Endothelial cell of umbilical vein (primary cell): ENCODE results near the gene ZNF629. TPM values are rescaled to one million over a fixed set of nuclear protein-coding genes. Genes with fewer than 3 reads are reported as not detected.

Source experiments
- BruUV-seq: library from RNA; stranded (reverse); fragments of 400-500 nt; replicated peaks from 2 replicates; lab custom pipeline; 2021; lab: Mats Ljungman, UMichigan
- CTCF ChIA-PET: fragments of 300-600, 350-600 bp; sonication (Branson Sonifier 250); formaldehyde crosslinking; loops from one replicate; lab custom pipeline; 2021; ENCODE audit warnings: antibody characterized with exemption, inconsistent platforms; lab: Charles Lee
- POLR2A ChIA-PET: fragments of 300-600, 350-600 bp; sonication (Branson Sonifier 250); formaldehyde crosslinking; loops from one replicate; lab custom pipeline; 2021; ENCODE audit warnings: antibody characterized with exemption, inconsistent platforms; lab: Charles Lee
- DNase-seq: peaks from one replicate; pipeline ENCODE4 v3.0.0-alpha.2; 2011; ENCODE audit warnings: low read depth, low spot score
- FAIRE-seq: peaks from 2 replicates; lab custom pipeline; 2011; peaks lifted over from hg19 to GRCh38; lab: Jason Lieb, UNC
- H2AFZ ChIP-seq: 2 replicates; pipeline ENCODE4 v1.6.0; 2012; ENCODE audit warnings: low read depth, low read length, control low read depth, inconsistent platforms
- H3K27ac ChIP-seq: 2 replicates; pipeline ENCODE4 v1.5.1; 2011; ENCODE audit warnings: low read depth, mild to moderate bottlenecking, control low read depth, low read length, moderate library complexity; ENCODE audit not compliant: insufficient read depth
- H3K27me3 ChIP-seq, 2 experiments: 2 replicates each; pipeline versions ENCODE4 v1.6.0 to v1.6.1; 2011; ENCODE audit warnings: low read length in 2 of 2, mixed read lengths in 1 of 2; ENCODE audit not compliant: control insufficient read depth in 2 of 2, insufficient read depth in 2 of 2
- H3K36me3 ChIP-seq, 2 experiments: 2 replicates in 1 of 2; 3 replicates in 1 of 2; pipeline ENCODE4 v1.5.1; 2011; ENCODE audit warnings: low read length in 2 of 2, mild to moderate bottlenecking in 1 of 2, moderate library complexity in 1 of 2; ENCODE audit not compliant: control insufficient read depth in 2 of 2, insufficient read depth in 2 of 2; ENCODE audit errors: extremely low read depth in 1 of 2
- H3K4me1 ChIP-seq: 3 replicates; pipeline ENCODE4 v1.5.1; 2011; ENCODE audit warnings: mild to moderate bottlenecking, low read length; ENCODE audit not compliant: control insufficient read depth, insufficient read depth; ENCODE audit errors: extremely low read depth
- H3K4me2 ChIP-seq: 2 replicates; pipeline ENCODE4 v1.6.1; 2011; ENCODE audit warnings: low read length, control low read depth, mixed read lengths; ENCODE audit not compliant: insufficient read depth
- H3K4me3 ChIP-seq, 3 experiments: fragments of 200-600 bp in 1 of 3; sonication (generic), shearing (Covaris generic) in 1 of 3; replicated peaks in 1 of 3; 2 replicates each; pipeline ENCODE4 v1.5.1; 2011 to 2016; ENCODE audit warnings: control low read depth in 3 of 3, low read length in 3 of 3, mild to moderate bottlenecking in 2 of 3, inconsistent platforms in 1 of 3, low read depth in 1 of 3, moderate library complexity in 1 of 3; ENCODE audit not compliant: insufficient read depth in 1 of 3
- H3K79me2 ChIP-seq: 2 replicates; pipeline ENCODE4 v1.6.0; 2012; ENCODE audit warnings: low read length, inconsistent platforms; ENCODE audit not compliant: control insufficient read depth, insufficient read depth
- H3K9ac ChIP-seq: replicated peaks from 2 replicates; pipeline ENCODE3; 2011; ENCODE audit warnings: low read length, control low read depth; ENCODE audit not compliant: insufficient read depth; ENCODE audit errors: extremely low read depth
- H3K9me1 ChIP-seq: replicated peaks from 3 replicates; pipeline ENCODE4 v1.6.0; 2011; ENCODE audit warnings: mild to moderate bottlenecking, low read length; ENCODE audit not compliant: control insufficient read depth, insufficient read depth; ENCODE audit errors: extremely low read depth
- H3K9me3 ChIP-seq: replicated peaks from 2 replicates; pipeline ENCODE4 v1.5.1; 2012; ENCODE audit warnings: low read length, inconsistent platforms; ENCODE audit not compliant: control insufficient read depth, insufficient read depth
- H4K20me1 ChIP-seq: replicated peaks from 2 replicates; pipeline ENCODE3; 2011; ENCODE audit warnings: mild to moderate bottlenecking, low read length; ENCODE audit not compliant: control insufficient read depth, insufficient read depth; ENCODE audit errors: extremely low read depth
- CTCF ChIP-seq, 2 donors: IDR thresholded peaks; 1 replicate in 1 of 2; 2 replicates in 1 of 2; pipeline ENCODE4 v1.5.1; 2011; ENCODE audit warnings: low read length in 2 of 2, mild to moderate bottlenecking in 2 of 2, moderate library complexity in 2 of 2, control low read depth in 1 of 2, inconsistent platforms in 1 of 2, low read depth in 1 of 2; ENCODE audit not compliant: insufficient read depth in 1 of 2; ENCODE audit errors: extremely low read depth in 1 of 2
- EZH2 ChIP-seq: IDR thresholded peaks from 2 replicates; pipeline ENCODE4 v1.6.1; 2012; ENCODE audit warnings: borderline replicate concordance, low read depth, mild to moderate bottlenecking, moderate library complexity, low read length, inconsistent platforms; ENCODE audit not compliant: severe bottlenecking
- FOS ChIP-seq: IDR thresholded peaks from 2 replicates; pipeline ENCODE4 v1.6.1; 2011; ENCODE audit warnings: mild to moderate bottlenecking, low read length, moderate library complexity, borderline replicate concordance; ENCODE audit not compliant: insufficient read depth
- GATA2 ChIP-seq: IDR thresholded peaks from 2 replicates; pipeline ENCODE4 v1.7.0; 2011; ENCODE audit warnings: low read depth, mild to moderate bottlenecking, moderate library complexity, mixed read lengths, low read length; ENCODE audit not compliant: insufficient read length, insufficient read depth
- JUN ChIP-seq: IDR thresholded peaks from 2 replicates; pipeline ENCODE4 v1.6.1; 2011; ENCODE audit warnings: borderline replicate concordance, low read depth; ENCODE audit not compliant: insufficient read length, insufficient read depth
- MYC ChIP-seq: IDR thresholded peaks from one replicate; pipeline ENCODE4 v1.6.1; 2011; ENCODE audit warnings: mild to moderate bottlenecking, low read depth, low read length
- POLR2A ChIP-seq: IDR thresholded peaks from 2 replicates; pipeline ENCODE4 v1.6.1; 2012; ENCODE audit warnings: low read depth, mild to moderate bottlenecking, control low read depth, low read length
- POLR2AphosphoS5 ChIP-seq: IDR thresholded peaks from 2 replicates; pipeline ENCODE4 v1.6.1; 2012; ENCODE audit warnings: low read depth, mild to moderate bottlenecking, control low read depth, low read length, moderate library complexity; ENCODE audit not compliant: insufficient read depth
- dilution Hi-C: fragments of 300-500 bp; cut with MboI; formaldehyde crosslinking; loops from one replicate; pipeline ENCODE4 v1.15.0; 2019; ENCODE audit warnings: low sequenced_read_pairs; ENCODE audit not compliant: extremely low pct_ligation_motif_present
- intact Hi-C: fragments of 100-400 bp; cut with micrococcal nuclease; formaldehyde crosslinking; loops from one replicate; pipeline ENCODE4 v1.10.0; 2022
- polyA plus RNA-seq, 4 experiments: library from polyadenylated mRNA; depleted of rRNA in 3 of 4; stranded (reverse) in 3 of 4; unstranded in 1 of 4; fragments of >200 nt; gene quantifications; 2 replicates each; pipeline versions ENCODE4 v1.2.1 to v1.2.3, GENCODE V29; 2011 to 2012; ENCODE audit warnings: missing spikeins in 1 of 4
- total RNA-seq: library from RNA; stranded (reverse); gene quantifications from 2 replicates; pipeline ENCODE4 v1.2.3, GENCODE V29; 2021
- TF ChIP-seq, protein P1 (sequence below): IDR thresholded peaks from 2 replicates; pipeline ENCODE4 v1.6.1; 2011; ENCODE audit not compliant: insufficient read depth, insufficient read length

Gene ZNF629
- total and polyA plus RNA-seq, 2 donors (not counting 3 experiments of a cell fraction or from before 2014, with no cell fraction given) = 5.2 to 11.2 TPM

- no peaks in the 10 kb centered on the region for H3K9me3 ChIP-seq
- dilution Hi-C loops = no loop called here
- POLR2A ChIA-PET = no interaction called here
- H3K36me3 ChIP-seq = peaks cover 0 to 19% of the 10 kb centered on the region in 2 experiments
- H3K79me2 ChIP-seq = no peaks in the 10 kb centered on the region
- BruUV-seq = no TSS peak
- DNase-seq = no peak
- intact Hi-C loops = no loop called here
- H2AFZ ChIP-seq = no peak overlapping the region
- H4K20me1 ChIP-seq = no peaks in the 10 kb centered on the region
- TF ChIP-seq FOS = no peak
- TF ChIP-seq CTCF (IDR thresholded peaks at IDR 0.05; ENCODE audit: extremely low read depth in 1 of 2, insufficient read depth in 1 of 2, low read depth in 1 of 2, low read length in 2 of 2) = no peak
- TF ChIP-seq, protein P1, sequence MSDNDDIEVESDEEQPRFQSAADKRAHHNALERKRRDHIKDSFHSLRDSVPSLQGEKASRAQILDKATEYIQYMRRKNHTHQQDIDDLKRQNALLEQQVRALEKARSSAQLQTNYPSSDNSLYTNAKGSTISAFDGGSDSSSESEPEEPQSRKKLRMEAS = no peak
- no peak for TF ChIP-seq GATA2
- TF ChIP-seq POLR2A = no peak
- TF ChIP-seq MYC = no peak
- TF ChIP-seq POLR2AphosphoS5 = no peak
- no peak for TF ChIP-seq EZH2
- TF ChIP-seq JUN = no peak
- H3K4me3 ChIP-seq = no peak overlapping the region
- no peak overlapping the region for H3K4me2 ChIP-seq
- H3K9me1 ChIP-seq = no peaks in the 10 kb centered on the region
- CTCF ChIA-PET = no interaction called here
- peaks cover 4% of the 10 kb centered on the region for H3K4me1 ChIP-seq
- no peaks in the 10 kb centered on the region for H3K27me3 ChIP-seq
- no peak overlapping the region for H3K27ac ChIP-seq
- no peak for FAIRE-seq
- no peak overlapping the region for H3K9ac ChIP-seq
Measured at GRCh38 chr16:30780549-30780948, 6.5 kb downstream of the ZNF629 start.
